Testis (tissue), 2 donors: Measurements from ENCODE around the gene CDH24.

Experiments used
- CTCF ChIP-seq, 3 experiments: fragments of 450-650 bp in 2 of 3; fragments of 200-600 bp in 1 of 3; sonication (generic) in 1 of 3; IDR thresholded peaks; one replicate each; pipeline ENCODE4 v1.5.1; 2016 to 2019; ENCODE audit warnings: antibody characterized with exemption in 3 of 3, mild to moderate bottlenecking in 2 of 3, moderate library complexity in 1 of 3
- POLR2A ChIP-seq: fragments of 450-650 bp; IDR thresholded peaks from one replicate; pipeline ENCODE4 v1.6.1; 2017; ENCODE audit warnings: antibody characterized with exemption, mild to moderate bottlenecking, moderate library complexity

- TF ChIP-seq POLR2A (no peak), CTCF (IDR thresholded peaks at IDR 0.05) (no peak)
These were observed 14.2 kb downstream of the CDH24 start for GRCh38 chr14:23043145-23043544.
